GM06990 (cell line): Measurements from ENCODE around the gene PRDM2.

ENCODE experiments used
- DNase-seq: peaks from one replicate; pipeline ENCODE4 v3.0.0-alpha.2; 2011; ENCODE audit not compliant: insufficient read length; ENCODE audit errors: extremely low read depth
- H3K27me3 ChIP-seq: replicated peaks from 2 replicates; pipeline ENCODE4 v1.6.0; 2011; ENCODE audit warnings: low read length; ENCODE audit not compliant: control insufficient read depth, insufficient read depth
- H3K36me3 ChIP-seq: 2 replicates; pipeline ENCODE4 v1.5.1; 2011; ENCODE audit warnings: low read length; ENCODE audit not compliant: control insufficient read depth, insufficient read depth
- H3K4me3 ChIP-seq: replicated peaks from 2 replicates; pipeline ENCODE4 v1.5.1; 2011; ENCODE audit warnings: low read depth, mild to moderate bottlenecking, control low read depth, low read length
- TF ChIP-seq, protein P1 (sequence below): IDR thresholded peaks from 2 replicates; pipeline ENCODE4 v1.5.1; 2011; ENCODE audit warnings: low read length, control low read depth, mild to moderate bottlenecking, inconsistent platforms; ENCODE audit not compliant: insufficient read depth, poor library complexity, severe bottlenecking

PRDM2 gene

DNA sequence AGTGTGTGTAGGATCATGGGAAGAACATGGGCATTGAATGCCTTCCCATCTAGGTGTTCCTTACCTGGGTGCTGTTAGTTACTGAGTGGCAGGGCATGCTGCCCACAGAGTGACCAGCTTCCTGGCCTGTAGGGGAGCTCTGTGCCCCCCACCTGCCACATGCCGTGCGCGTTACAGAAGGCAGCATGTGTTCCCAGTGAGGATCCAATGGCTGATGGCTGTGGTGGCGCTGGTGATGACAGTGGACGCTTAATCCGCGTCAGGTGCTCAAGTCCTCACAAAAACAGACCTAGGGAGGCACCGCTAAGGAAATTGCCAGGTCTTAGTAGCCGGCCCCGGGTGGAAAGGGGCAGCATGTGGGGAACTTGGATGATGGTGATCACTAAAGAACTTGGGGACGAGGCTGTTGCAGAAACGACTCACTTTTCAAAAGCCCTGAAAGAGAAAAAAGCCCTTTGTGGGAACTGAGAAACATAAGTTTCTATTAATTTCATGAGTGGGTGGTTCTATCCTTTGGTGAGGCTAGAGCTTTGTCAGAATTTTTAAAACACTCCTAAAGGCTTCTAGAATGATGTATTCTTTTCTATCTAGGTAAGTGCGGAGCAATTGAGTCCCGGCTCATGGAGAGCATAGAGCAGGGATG is 93.2 kb downstream of the PRDM2 start:
- Histone ChIP-seq H3K36me3 (peaks cover 23% of the 10 kb centered on the region), H3K27me3 (no peaks in the 10 kb centered on the region), H3K4me3 (no peak overlapping the region)
- TF ChIP-seq, protein P1, sequence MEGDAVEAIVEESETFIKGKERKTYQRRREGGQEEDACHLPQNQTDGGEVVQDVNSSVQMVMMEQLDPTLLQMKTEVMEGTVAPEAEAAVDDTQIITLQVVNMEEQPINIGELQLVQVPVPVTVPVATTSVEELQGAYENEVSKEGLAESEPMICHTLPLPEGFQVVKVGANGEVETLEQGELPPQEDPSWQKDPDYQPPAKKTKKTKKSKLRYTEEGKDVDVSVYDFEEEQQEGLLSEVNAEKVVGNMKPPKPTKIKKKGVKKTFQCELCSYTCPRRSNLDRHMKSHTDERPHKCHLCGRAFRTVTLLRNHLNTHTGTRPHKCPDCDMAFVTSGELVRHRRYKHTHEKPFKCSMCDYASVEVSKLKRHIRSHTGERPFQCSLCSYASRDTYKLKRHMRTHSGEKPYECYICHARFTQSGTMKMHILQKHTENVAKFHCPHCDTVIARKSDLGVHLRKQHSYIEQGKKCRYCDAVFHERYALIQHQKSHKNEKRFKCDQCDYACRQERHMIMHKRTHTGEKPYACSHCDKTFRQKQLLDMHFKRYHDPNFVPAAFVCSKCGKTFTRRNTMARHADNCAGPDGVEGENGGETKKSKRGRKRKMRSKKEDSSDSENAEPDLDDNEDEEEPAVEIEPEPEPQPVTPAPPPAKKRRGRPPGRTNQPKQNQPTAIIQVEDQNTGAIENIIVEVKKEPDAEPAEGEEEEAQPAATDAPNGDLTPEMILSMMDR = no peak
- no peak for DNase-seq

DNA sequence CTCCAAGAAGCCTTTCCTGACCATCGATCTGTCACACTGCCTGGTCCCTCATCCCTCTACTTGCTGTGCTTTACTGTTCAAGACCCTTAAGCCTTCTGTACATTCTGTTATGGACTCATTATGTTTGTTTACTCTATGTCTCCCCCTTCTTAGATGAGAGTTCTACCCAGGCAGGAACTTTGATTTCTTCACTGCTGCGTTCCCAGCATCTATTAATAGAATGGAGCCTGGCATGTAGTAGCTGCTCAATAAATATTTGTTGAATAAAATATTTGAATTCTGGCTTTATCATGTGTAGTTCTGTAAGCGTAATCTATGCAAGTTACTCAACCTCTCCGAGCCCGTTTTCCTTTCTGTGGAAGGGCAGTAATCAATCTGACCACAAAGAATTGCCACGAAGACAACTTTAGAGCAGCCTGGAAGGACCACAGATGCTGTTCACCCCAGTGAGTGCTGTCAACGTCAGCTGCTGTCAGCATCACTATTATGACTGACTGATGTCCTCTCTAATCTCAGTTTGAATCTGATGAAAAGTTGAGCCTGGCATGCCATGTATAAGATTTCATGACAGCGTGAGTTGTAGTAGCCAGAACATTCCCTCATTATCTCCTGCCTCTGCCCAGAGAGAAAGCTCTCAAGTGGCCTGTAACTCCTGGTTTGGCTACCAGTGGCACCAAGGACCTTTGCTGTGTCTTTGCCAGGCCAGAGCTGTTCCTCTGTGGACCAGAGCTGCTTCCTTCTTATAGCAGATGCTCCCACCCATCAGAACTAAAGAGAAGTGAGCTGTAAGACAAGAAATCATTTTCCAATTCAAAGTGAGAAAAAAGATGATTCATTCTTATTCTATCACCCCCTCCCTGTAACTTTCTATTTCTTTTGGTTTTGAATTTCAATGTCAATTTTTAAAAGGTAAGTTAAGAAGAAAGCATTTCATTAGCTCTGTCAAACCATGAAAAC is 94.5 kb downstream of the PRDM2 start:
- TF ChIP-seq, protein P1 = no peak
- Histone ChIP-seq H3K27me3 (no peaks in the 10 kb centered on the region), H3K4me3 (no peak overlapping the region), H3K36me3 (peaks cover 17% of the 10 kb centered on the region)
- DNase-seq = no peak

DNA sequence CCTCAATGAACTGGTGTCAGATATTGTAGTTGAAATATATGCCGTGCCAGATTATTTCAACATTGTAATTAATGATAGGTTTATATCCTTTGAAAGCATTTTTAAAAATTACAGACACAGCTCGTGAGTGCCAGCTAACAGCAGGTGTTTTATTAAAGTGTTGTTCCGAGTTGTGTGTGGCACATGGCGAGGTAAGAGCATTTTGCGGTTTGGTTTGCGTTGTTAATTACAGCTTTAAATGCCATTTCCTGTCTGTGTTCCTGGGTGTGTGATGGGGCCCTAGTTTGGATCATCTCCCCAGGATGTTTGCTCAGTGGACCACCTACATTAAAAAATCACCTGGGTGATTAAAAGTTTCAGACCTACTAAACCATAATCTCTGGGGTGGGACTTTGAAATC is 97.4 kb downstream of the PRDM2 start:
- H3K27me3 ChIP-seq = no peaks in the 10 kb centered on the region
- peaks cover 7% of the 10 kb centered on the region for H3K36me3 ChIP-seq
- no peak for DNase-seq
- no peak overlapping the region for H3K4me3 ChIP-seq
- TF ChIP-seq, protein P1 = no peak

DNA sequence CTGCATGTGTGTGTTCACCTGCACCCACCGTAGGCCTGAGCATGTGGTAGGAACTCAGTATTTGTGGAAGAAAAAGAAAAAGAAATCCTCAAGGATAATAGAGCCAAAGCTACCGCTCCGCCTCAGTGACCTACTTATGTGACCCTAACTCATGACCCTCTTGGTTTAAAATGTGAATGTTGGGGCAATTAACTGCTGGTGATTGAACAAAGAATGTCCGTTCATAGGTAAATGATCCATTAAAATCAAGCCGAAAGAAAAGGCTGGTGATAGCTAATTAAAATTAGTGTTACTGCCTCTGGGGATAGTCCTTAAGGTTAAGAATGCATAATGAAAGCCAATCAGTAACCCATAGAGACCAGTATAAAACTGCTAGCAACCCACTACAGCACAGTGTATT is 98.1 kb downstream of the PRDM2 start:
- DNase-seq = no peak
- TF ChIP-seq, protein P1 = no peak
- no peak overlapping the region for H3K4me3 ChIP-seq

DNA sequence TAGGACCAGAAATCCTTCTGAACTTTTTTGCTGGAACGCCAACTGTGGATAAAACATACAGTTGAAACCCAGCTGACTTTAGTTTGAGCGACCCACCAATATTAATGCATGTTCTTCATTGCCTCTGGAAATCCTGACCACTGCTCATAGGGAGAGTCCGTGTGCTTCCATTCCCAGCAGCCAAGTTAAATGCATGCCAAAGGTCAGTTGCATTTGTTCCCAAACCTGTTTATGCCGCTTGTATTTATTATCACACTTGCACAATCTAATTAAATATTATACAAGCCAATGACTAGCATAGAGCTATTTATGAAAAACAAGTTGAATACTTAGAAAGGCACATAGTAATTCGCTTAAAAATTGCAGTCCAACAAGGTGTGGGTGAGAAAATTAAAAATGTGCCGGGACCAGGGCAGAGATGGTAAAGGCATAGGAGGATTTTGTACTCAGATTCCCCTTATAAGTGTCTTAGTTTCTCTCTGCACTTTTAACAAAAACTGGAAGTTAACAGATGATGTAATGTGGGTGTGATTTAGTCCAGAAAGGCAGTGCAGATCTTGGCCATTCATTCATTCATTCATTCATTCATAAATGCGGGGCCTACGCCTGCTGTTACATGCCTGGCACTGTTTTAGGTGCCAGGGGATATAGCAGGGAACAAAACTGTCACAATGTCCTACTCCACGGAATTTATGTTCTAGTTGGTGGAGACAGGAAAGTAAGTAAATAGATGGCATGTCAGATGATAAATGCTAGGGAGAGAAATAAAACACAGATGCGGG is 99.7 kb downstream of the PRDM2 start:
- H3K27me3 ChIP-seq = no peaks in the 10 kb centered on the region
- no peak overlapping the region for H3K4me3 ChIP-seq
- TF ChIP-seq, protein P1 = no peak
- H3K36me3 ChIP-seq = peaks cover 6% of the 10 kb centered on the region
- no peak for DNase-seq

More for the DNA sequence above, 98.1 kb downstream of the PRDM2 start:
- Histone ChIP-seq H3K36me3 (peaks cover 7% of the 10 kb centered on the region), H3K27me3 (no peaks in the 10 kb centered on the region)
